HG03280 (cell line): ENCODE results near the gene NEUROD2.

Experiments used
- ATAC-seq: cut with Tn5 transposase; IDR thresholded peaks from one replicate; pipeline ENCODE4 v1.9.1; 2021; ENCODE audit warnings: mild to moderate bottlenecking, moderate library complexity; ENCODE audit not compliant: unreplicated experiment

The NEUROD2 gene

GRCh38 chr17:39607851-39608130 lies at the start of gene NEUROD2:
TSS of gene NEUROD2 (minus strand) at chr17:39607920. CDS start at chr17:39606599, 1,321 bp downstream.
- no peak for ATAC-seq

- ATAC-seq, result no peak
These were observed 47.4 kb upstream of the NEUROD2 start for GRCh38 chr17:39655105-39655504.

GRCh38 chr17:39653662-39654331 lies 46.1 kb upstream of the NEUROD2 start:
- ATAC-seq, result no peak

GRCh38 chr17:39653316-39653661 lies 45.6 kb upstream of the NEUROD2 start:
- no peak for ATAC-seq

GRCh38 chr17:39652587-39653315 lies 45.0 kb upstream of the NEUROD2 start:
- ATAC-seq, result no peak

GRCh38 chr17:39651923-39652586 lies 44.3 kb upstream of the NEUROD2 start:
- no peak for ATAC-seq

GRCh38 chr17:39650121-39650579 lies 42.4 kb upstream of the NEUROD2 start:
- ATAC-seq, result no peak

GRCh38 chr17:39648616-39649366 lies 41.1 kb upstream of the NEUROD2 start:
- ATAC-seq, result no peak

GRCh38 chr17:39647256-39647655 lies 39.5 kb upstream of the NEUROD2 start:
- no peak for ATAC-seq

- no peak for ATAC-seq
These were observed 35.6 kb upstream of the NEUROD2 start for GRCh38 chr17:39643271-39643670.

GRCh38 chr17:39642291-39643074 lies 34.8 kb upstream of the NEUROD2 start:
- no peak for ATAC-seq

- ATAC-seq, result no peak
These were observed 34.2 kb upstream of the NEUROD2 start for GRCh38 chr17:39641883-39642282.

- ATAC-seq, result no peak
These were observed 33.4 kb upstream of the NEUROD2 start for GRCh38 chr17:39641097-39641496.

GRCh38 chr17:39640591-39641031 lies 32.9 kb upstream of the NEUROD2 start:
- ATAC-seq, result no peak

- no peak for ATAC-seq
These were observed 32.1 kb upstream of the NEUROD2 start for GRCh38 chr17:39639566-39640458.

GRCh38 chr17:39639043-39639442 lies 31.3 kb upstream of the NEUROD2 start:
- no peak for ATAC-seq

GRCh38 chr17:39638317-39638716 lies 30.6 kb upstream of the NEUROD2 start:
- no peak for ATAC-seq

- ATAC-seq, result peak; percentile 85
These were observed 29.4 kb upstream of the NEUROD2 start, which contains the start of gene STARD3 for GRCh38 chr17:39636927-39637736. TSS of gene STARD3 (plus strand) at chr17:39637144. CDS start at chr17:39653532, 16,388 bp downstream.

- peak; percentile 6 for ATAC-seq
These were observed 28.8 kb upstream of the NEUROD2 start for GRCh38 chr17:39636587-39636926.
